Stimulated activated CD8-positive, alpha-beta memory T cell treated with anti-CD3 and anti-CD28 coated beads, Interleukin-15, amount 100 ng/mL, for 4 hours (primary cell): ENCODE data around the gene VPS37B.
"Not testable (repeated sequence)": the region's sequence is repeated elsewhere in the genome, so short reads cannot be mapped to it uniquely, and the experiment has no call there.

Source experiments
- DNase-seq, 2 donors: peaks; one replicate each; pipeline ENCODE4 v3.0.0-alpha.2; 2020; ENCODE audit warnings: low read depth in 2 of 2

Gene VPS37B

DNA sequence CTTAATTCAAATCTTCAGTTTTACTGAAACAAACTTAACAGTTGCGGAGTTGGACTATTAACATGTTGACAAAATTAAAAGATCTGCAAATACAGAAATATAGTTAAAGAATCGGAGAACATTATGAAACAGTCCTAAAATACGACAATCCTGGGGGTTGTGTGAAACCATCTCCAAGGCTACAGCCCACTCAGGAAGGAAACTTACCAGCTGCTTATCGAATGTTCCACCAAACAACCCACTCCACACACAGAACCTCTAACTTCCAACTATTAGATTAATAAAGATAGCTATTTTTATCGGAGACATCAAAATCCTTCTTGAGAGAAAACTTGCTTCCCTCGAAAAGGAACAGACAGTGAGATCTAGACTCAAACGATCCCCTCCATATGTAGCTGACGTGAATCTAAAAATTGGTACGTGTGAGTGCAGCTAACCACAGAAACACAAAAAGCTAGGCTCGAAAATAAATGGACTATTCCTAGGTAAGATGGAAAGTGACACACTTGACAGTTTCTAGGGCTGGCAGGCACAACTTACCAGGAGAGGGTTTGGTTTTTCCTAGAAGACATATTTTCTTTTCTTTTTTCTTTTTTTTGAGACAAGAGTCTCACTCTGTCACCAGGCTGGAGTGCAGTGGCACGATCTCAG, 12.9 kb downstream of the VPS37B start:
- no peak for DNase-seq

DNA sequence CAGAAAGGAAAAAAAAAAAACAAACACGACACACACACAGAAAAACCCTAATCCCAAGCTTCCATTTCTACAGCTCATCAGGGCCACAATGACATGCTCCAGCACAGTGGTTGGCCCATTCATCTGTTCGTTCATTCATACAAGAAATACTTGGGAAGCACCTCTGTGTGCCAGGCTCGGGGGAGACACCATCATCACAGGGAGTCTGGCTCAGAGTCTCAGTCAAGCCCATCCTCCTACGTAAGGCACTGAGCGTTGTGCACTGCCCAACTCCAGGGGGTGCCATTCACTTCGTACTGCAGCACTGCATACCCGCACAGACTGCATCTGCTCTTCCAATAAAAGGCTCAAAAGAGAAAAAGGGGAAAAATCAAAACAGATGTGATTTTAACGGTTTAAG, 15.3 kb downstream of the VPS37B start:
- no peak for DNase-seq

DNA sequence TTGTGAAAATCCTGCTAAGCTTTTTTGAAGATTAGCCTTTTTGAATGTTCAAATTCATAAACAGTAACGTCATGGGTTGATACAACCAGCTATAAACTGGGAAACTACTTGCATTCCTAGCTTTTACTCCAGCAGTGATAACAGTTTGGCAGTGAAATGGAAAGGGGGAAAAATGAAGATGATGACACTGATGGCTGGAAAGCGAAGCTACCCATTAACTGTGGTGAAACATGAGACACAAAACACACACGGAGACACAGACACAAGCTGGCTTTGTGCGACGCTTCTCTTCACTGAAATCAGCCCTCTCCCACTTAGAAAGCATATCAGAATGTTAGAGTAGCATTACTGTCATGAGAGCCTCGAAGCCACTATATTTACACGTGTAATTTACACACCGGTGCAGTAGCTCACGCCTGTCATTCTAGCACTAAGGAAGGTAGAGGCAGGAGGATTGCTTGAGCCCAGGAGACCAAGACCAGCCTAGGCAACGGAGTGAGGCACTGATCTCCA, 15.7 kb downstream of the VPS37B start:
- no peak for DNase-seq

GRCh38 chr12:122878780-122879612, 16.9 kb downstream of the VPS37B start:
- no peak for DNase-seq

DNA sequence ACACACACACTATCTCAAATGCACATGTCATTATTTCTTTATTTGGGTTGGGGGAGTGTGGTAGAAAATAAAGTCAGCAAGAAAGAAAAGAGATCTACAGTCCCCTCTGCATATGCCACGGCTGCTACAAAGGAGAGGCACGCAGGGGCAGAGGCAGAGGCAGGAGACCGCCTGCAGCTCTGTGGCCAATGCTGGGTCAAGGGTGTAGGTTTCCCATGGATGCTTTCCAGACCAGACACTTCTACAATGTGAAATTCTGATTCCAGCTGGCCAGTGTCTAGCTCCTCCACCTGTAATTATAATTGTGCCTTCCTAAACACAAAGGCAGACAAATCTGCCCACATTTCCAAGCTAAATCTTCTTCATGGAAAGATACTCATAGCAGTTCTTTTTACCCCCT, 19.2 kb downstream of the VPS37B start:
- DNase-seq, result no peak

GRCh38 chr12:122876281-122876680, 19.6 kb downstream of the VPS37B start:
- not testable (repeated sequence) for DNase-seq

GRCh38 chr12:122875590-122876220, 20.2 kb downstream of the VPS37B start:
- DNase-seq, result no peak

DNA sequence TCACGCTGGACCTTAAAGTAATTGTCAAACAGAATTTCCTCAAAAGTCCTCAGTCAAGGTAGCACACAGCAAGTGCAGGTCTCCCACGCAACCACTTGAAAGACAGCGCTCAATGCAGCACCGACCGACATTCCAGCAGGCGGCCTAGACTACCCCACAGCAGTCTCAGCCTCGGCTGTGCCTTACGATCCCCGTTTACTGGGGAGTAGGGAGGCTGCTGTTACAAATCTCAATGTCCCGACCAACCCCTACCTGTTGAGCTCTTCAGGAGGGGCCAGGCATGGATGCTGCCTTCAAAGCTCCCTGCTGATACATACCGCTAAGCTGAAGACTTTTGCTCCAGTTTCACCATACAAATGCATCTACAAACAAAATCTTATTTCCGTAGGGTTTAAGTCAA, 21.8 kb downstream of the VPS37B start:
- no peak for DNase-seq

- DNase-seq, result no peak
Observed at GRCh38 chr12:122873540-122873939, 22.4 kb downstream of the VPS37B start.

DNA sequence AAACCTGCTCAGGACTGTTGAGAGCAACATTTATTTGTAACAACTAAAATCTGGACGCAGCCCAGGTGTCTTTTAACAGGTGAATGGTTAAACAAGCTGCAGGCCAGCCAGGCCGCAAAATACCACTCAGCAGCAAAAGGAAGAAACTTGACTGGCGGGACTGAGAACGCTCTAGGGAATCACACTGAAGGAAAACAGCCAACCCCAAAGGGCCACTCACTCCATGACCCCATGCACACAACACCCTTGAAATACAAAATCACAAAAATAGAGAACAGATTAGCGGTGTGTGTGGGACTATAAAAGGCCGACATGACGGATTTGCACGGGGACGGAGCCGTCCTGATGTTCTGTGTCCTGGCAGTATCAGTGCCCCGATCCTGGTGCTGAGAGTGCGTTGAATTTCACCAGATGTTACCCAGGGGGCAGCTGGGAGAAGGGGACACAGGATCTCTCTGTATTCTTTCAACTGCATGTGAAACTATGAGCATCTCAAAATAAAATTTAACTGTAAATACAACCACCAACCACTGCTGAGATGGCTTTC, 23.0 kb downstream of the VPS37B start:
- no peak for DNase-seq

- no peak for DNase-seq
Observed at GRCh38 chr12:122871851-122872780, 23.8 kb downstream of the VPS37B start.

GRCh38 chr12:122870867-122871664, 24.9 kb downstream of the VPS37B start:
- DNase-seq, result no peak

GRCh38 chr12:122870163-122870842, 25.6 kb downstream of the VPS37B start:
- DNase-seq, result no peak

GRCh38 chr12:122869207-122869973, 26.5 kb downstream of the VPS37B start:
- no peak for DNase-seq

DNA sequence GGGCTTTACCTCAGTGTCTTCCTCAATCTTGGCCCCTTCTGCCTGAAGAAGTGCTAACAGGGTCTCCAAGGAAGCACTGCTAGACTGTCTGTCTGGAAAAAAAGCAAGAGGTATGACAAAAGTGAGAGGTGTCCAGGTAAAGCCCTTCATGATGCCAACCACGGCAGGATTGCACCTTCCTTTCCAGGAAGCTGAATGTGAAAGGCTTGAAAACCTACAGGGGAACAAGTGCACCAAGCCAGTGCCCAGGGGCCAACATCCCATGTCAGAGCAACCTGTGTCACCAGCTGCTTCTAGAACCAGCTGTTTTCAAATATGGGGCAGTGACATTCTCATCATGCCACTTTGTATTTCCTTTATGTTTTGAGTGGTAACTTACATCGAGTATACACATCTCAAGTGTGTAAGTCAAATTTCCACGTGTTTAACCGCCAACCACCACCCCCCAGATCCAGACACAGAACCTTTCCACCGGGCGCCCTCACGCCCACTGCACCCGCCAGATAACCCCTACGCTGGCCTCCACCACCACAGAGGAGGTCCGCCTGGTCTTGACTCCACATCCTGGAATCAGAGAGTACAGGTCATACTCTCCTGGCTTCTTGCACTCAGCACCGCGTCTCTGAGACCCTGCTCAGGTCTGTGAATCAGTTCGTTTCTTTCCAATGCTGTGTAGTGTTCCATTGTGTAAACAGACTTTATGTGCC, 27.3 kb downstream of the VPS37B start:
- no peak for DNase-seq

GRCh38 chr12:122867691-122868461, 28.0 kb downstream of the VPS37B start:
- DNase-seq, result no peak

DNA sequence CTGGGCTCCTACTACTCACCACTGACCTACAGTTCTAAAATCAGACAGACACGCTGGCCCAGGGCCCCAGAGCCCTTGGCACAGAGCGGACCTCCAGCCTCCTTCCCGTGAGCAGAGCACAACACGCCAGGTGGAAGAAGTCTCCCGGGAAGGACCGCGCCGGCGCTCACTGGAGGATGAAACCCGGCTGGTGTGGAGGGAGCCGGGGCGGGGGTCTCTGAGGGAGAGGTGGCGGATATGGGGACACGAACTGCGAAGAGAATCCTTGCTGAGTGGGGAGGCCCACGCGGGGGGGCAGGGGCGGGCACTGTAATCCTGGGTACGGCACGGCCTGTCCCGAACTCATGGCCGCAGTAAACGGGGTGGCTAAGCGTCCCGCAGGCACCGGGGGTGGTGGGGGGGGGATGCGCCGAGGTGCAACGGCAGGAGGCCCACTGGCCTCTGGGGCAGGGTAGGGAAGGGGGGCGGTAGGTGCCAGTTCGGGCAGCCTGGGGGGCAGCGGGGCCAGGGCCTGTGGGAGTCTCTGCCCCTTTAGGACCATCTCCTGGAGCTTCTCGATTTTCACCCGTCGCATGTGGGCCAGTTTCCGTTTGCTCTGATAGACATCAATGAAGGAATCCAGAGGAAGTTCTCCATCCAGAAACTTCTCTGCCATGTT, 28.8 kb downstream of the VPS37B start:
- DNase-seq, result no peak
